Endothelial cell of umbilical vein (primary cell): Measurements from ENCODE around the gene SPINT4. TPM values are rescaled to one million over a fixed set of nuclear protein-coding genes. Genes with fewer than 3 reads are reported as not detected.

Experiments
- BruUV-seq: library from RNA; stranded (reverse); fragments of 400-500 nt; replicated peaks from 2 replicates; lab custom pipeline; 2021; lab: Mats Ljungman, UMichigan
- CTCF ChIA-PET: fragments of 300-600, 350-600 bp; sonication (Branson Sonifier 250); formaldehyde crosslinking; loops from one replicate; lab custom pipeline; 2021; ENCODE audit warnings: antibody characterized with exemption, inconsistent platforms; lab: Charles Lee
- POLR2A ChIA-PET: fragments of 300-600, 350-600 bp; sonication (Branson Sonifier 250); formaldehyde crosslinking; loops from one replicate; lab custom pipeline; 2021; ENCODE audit warnings: antibody characterized with exemption, inconsistent platforms; lab: Charles Lee
- DNase-seq: peaks from one replicate; pipeline ENCODE4 v3.0.0-alpha.2; 2011; ENCODE audit warnings: low read depth, low spot score
- FAIRE-seq: peaks from 2 replicates; lab custom pipeline; 2011; peaks lifted over from hg19 to GRCh38; lab: Jason Lieb, UNC
- H2AFZ ChIP-seq: 2 replicates; pipeline ENCODE4 v1.6.0; 2012; ENCODE audit warnings: low read depth, low read length, control low read depth, inconsistent platforms
- H3K27ac ChIP-seq: 2 replicates; pipeline ENCODE4 v1.5.1; 2011; ENCODE audit warnings: low read depth, mild to moderate bottlenecking, control low read depth, low read length, moderate library complexity; ENCODE audit not compliant: insufficient read depth
- H3K27me3 ChIP-seq, 2 experiments: 2 replicates each; pipeline versions ENCODE4 v1.6.0 to v1.6.1; 2011; ENCODE audit warnings: low read length in 2 of 2, mixed read lengths in 1 of 2; ENCODE audit not compliant: control insufficient read depth in 2 of 2, insufficient read depth in 2 of 2
- H3K36me3 ChIP-seq, 2 experiments: 2 replicates in 1 of 2; 3 replicates in 1 of 2; pipeline ENCODE4 v1.5.1; 2011; ENCODE audit warnings: low read length in 2 of 2, mild to moderate bottlenecking in 1 of 2, moderate library complexity in 1 of 2; ENCODE audit not compliant: control insufficient read depth in 2 of 2, insufficient read depth in 2 of 2; ENCODE audit errors: extremely low read depth in 1 of 2
- H3K4me1 ChIP-seq: 3 replicates; pipeline ENCODE4 v1.5.1; 2011; ENCODE audit warnings: mild to moderate bottlenecking, low read length; ENCODE audit not compliant: control insufficient read depth, insufficient read depth; ENCODE audit errors: extremely low read depth
- H3K4me2 ChIP-seq: 2 replicates; pipeline ENCODE4 v1.6.1; 2011; ENCODE audit warnings: low read length, control low read depth, mixed read lengths; ENCODE audit not compliant: insufficient read depth
- H3K4me3 ChIP-seq, 3 experiments: fragments of 200-600 bp in 1 of 3; sonication (generic), shearing (Covaris generic) in 1 of 3; replicated peaks in 1 of 3; 2 replicates each; pipeline ENCODE4 v1.5.1; 2011 to 2016; ENCODE audit warnings: control low read depth in 3 of 3, low read length in 3 of 3, mild to moderate bottlenecking in 2 of 3, inconsistent platforms in 1 of 3, low read depth in 1 of 3, moderate library complexity in 1 of 3; ENCODE audit not compliant: insufficient read depth in 1 of 3
- H3K79me2 ChIP-seq: 2 replicates; pipeline ENCODE4 v1.6.0; 2012; ENCODE audit warnings: low read length, inconsistent platforms; ENCODE audit not compliant: control insufficient read depth, insufficient read depth
- H3K9ac ChIP-seq: replicated peaks from 2 replicates; pipeline ENCODE3; 2011; ENCODE audit warnings: low read length, control low read depth; ENCODE audit not compliant: insufficient read depth; ENCODE audit errors: extremely low read depth
- H3K9me1 ChIP-seq: replicated peaks from 3 replicates; pipeline ENCODE4 v1.6.0; 2011; ENCODE audit warnings: mild to moderate bottlenecking, low read length; ENCODE audit not compliant: control insufficient read depth, insufficient read depth; ENCODE audit errors: extremely low read depth
- H3K9me3 ChIP-seq: replicated peaks from 2 replicates; pipeline ENCODE4 v1.5.1; 2012; ENCODE audit warnings: low read length, inconsistent platforms; ENCODE audit not compliant: control insufficient read depth, insufficient read depth
- H4K20me1 ChIP-seq: replicated peaks from 2 replicates; pipeline ENCODE3; 2011; ENCODE audit warnings: mild to moderate bottlenecking, low read length; ENCODE audit not compliant: control insufficient read depth, insufficient read depth; ENCODE audit errors: extremely low read depth
- EZH2 ChIP-seq: IDR thresholded peaks from 2 replicates; pipeline ENCODE4 v1.6.1; 2012; ENCODE audit warnings: borderline replicate concordance, low read depth, mild to moderate bottlenecking, moderate library complexity, low read length, inconsistent platforms; ENCODE audit not compliant: severe bottlenecking
- FOS ChIP-seq: IDR thresholded peaks from 2 replicates; pipeline ENCODE4 v1.6.1; 2011; ENCODE audit warnings: mild to moderate bottlenecking, low read length, moderate library complexity, borderline replicate concordance; ENCODE audit not compliant: insufficient read depth
- GATA2 ChIP-seq: IDR thresholded peaks from 2 replicates; pipeline ENCODE4 v1.7.0; 2011; ENCODE audit warnings: low read depth, mild to moderate bottlenecking, moderate library complexity, mixed read lengths, low read length; ENCODE audit not compliant: insufficient read length, insufficient read depth
- JUN ChIP-seq: IDR thresholded peaks from 2 replicates; pipeline ENCODE4 v1.6.1; 2011; ENCODE audit warnings: borderline replicate concordance, low read depth; ENCODE audit not compliant: insufficient read length, insufficient read depth
- MYC ChIP-seq: IDR thresholded peaks from one replicate; pipeline ENCODE4 v1.6.1; 2011; ENCODE audit warnings: mild to moderate bottlenecking, low read depth, low read length
- POLR2A ChIP-seq: IDR thresholded peaks from 2 replicates; pipeline ENCODE4 v1.6.1; 2012; ENCODE audit warnings: low read depth, mild to moderate bottlenecking, control low read depth, low read length
- POLR2AphosphoS5 ChIP-seq: IDR thresholded peaks from 2 replicates; pipeline ENCODE4 v1.6.1; 2012; ENCODE audit warnings: low read depth, mild to moderate bottlenecking, control low read depth, low read length, moderate library complexity; ENCODE audit not compliant: insufficient read depth
- dilution Hi-C: fragments of 300-500 bp; cut with MboI; formaldehyde crosslinking; loops from one replicate; pipeline ENCODE4 v1.15.0; 2019; ENCODE audit warnings: low sequenced_read_pairs; ENCODE audit not compliant: extremely low pct_ligation_motif_present
- intact Hi-C: fragments of 100-400 bp; cut with micrococcal nuclease; formaldehyde crosslinking; loops from one replicate; pipeline ENCODE4 v1.10.0; 2022
- polyA plus RNA-seq, 4 experiments: library from polyadenylated mRNA; depleted of rRNA in 3 of 4; stranded (reverse) in 3 of 4; unstranded in 1 of 4; fragments of >200 nt; gene quantifications; 2 replicates each; pipeline versions ENCODE4 v1.2.1 to v1.2.3, GENCODE V29; 2011 to 2012; ENCODE audit warnings: missing spikeins in 1 of 4
- total RNA-seq: library from RNA; stranded (reverse); gene quantifications from 2 replicates; pipeline ENCODE4 v1.2.3, GENCODE V29; 2021
- TF ChIP-seq, protein P1 (sequence below), 2 donors: IDR thresholded peaks; 1 replicate in 1 of 2; 2 replicates in 1 of 2; pipeline ENCODE4 v1.5.1; 2011; ENCODE audit warnings: low read length in 2 of 2, mild to moderate bottlenecking in 2 of 2, moderate library complexity in 2 of 2, control low read depth in 1 of 2, inconsistent platforms in 1 of 2, low read depth in 1 of 2; ENCODE audit not compliant: insufficient read depth in 1 of 2; ENCODE audit errors: extremely low read depth in 1 of 2
- TF ChIP-seq, protein P2 (sequence below): IDR thresholded peaks from 2 replicates; pipeline ENCODE4 v1.6.1; 2011; ENCODE audit not compliant: insufficient read depth, insufficient read length

SPINT4 gene
- total and polyA plus RNA-seq, 2 donors (not counting 3 experiments of a cell fraction or from before 2014, with no cell fraction given), result not detected

DNA sequence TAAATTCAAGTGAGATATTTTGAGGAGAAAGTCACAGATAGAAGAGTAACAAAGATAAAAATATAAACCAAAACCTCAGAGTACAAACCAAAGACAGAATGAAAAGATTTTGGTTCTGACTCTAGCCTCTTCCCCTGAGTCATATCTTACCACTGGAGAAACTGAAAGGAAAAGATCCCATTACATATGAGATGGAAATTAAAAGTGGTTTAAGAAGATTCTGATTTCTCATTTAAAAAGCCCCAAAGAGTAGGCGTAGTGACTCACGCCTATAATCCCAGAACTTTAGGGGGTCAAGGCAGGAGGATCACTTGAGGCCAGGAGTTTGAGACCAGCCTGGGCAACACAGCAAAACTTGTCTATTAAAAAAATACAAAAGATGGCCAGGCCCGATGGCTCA is 30.6 kb downstream of the SPINT4 start:
- no peak overlapping the region for H2AFZ ChIP-seq
- TF ChIP-seq, protein P1, sequence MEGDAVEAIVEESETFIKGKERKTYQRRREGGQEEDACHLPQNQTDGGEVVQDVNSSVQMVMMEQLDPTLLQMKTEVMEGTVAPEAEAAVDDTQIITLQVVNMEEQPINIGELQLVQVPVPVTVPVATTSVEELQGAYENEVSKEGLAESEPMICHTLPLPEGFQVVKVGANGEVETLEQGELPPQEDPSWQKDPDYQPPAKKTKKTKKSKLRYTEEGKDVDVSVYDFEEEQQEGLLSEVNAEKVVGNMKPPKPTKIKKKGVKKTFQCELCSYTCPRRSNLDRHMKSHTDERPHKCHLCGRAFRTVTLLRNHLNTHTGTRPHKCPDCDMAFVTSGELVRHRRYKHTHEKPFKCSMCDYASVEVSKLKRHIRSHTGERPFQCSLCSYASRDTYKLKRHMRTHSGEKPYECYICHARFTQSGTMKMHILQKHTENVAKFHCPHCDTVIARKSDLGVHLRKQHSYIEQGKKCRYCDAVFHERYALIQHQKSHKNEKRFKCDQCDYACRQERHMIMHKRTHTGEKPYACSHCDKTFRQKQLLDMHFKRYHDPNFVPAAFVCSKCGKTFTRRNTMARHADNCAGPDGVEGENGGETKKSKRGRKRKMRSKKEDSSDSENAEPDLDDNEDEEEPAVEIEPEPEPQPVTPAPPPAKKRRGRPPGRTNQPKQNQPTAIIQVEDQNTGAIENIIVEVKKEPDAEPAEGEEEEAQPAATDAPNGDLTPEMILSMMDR (IDR thresholded peaks at IDR 0.05; ENCODE audit: extremely low read depth in 1 of 2, insufficient read depth in 1 of 2, low read depth in 1 of 2, low read length in 2 of 2), result no peak
- TF ChIP-seq JUN, result no peak
- no peak for TF ChIP-seq FOS
- no peak for TF ChIP-seq POLR2AphosphoS5
- no peak for TF ChIP-seq POLR2A
- TF ChIP-seq EZH2, result no peak
- TF ChIP-seq MYC, result no peak
- no peak for TF ChIP-seq GATA2
- TF ChIP-seq, protein P2, sequence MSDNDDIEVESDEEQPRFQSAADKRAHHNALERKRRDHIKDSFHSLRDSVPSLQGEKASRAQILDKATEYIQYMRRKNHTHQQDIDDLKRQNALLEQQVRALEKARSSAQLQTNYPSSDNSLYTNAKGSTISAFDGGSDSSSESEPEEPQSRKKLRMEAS, result no peak
- ChIA-PET CTCF (no interaction called here), POLR2A (no interaction called here)
- no peaks in the 10 kb centered on the region for H3K4me1 ChIP-seq
- H3K9me3 ChIP-seq, result no peaks in the 10 kb centered on the region
- H3K27me3 ChIP-seq, result peaks cover 5 to 7% of the 10 kb centered on the region in 2 experiments
- H3K4me2 ChIP-seq, result no peak overlapping the region
- no peaks in the 10 kb centered on the region for H3K9me1 ChIP-seq
- intact Hi-C loops, result no loop called here
- no peak for DNase-seq
- FAIRE-seq, result no peak
- no peak overlapping the region for H3K4me3 ChIP-seq
- no peak overlapping the region for H3K27ac ChIP-seq
- dilution Hi-C loops, result no loop called here
- BruUV-seq, result no TSS peak
- no peaks in the 10 kb centered on the region for H4K20me1 ChIP-seq
- H3K9ac ChIP-seq, result no peak overlapping the region
- H3K36me3 ChIP-seq, result no peaks in the 10 kb centered on the region
- no peaks in the 10 kb centered on the region for H3K79me2 ChIP-seq
